LNCaP clone FGC (cell line): Measurements from ENCODE around the gene TBC1D12.

Source experiments
- DNase-seq: peaks from one replicate; pipeline ENCODE4 v3.0.0-alpha.2; 2011; ENCODE audit warnings: low read depth
- H3K4me3 ChIP-seq: 2 replicates; pipeline ENCODE4 v1.5.1; 2011; ENCODE audit warnings: mild to moderate bottlenecking, low read depth, low read length, control low read depth
- TF ChIP-seq, protein P1 (sequence below): IDR thresholded peaks from 2 replicates; pipeline ENCODE4 v1.5.1; 2012; ENCODE audit warnings: mild to moderate bottlenecking; ENCODE audit not compliant: control insufficient read depth, insufficient read depth; ENCODE audit errors: extremely low read depth

TBC1D12 gene

DNA sequence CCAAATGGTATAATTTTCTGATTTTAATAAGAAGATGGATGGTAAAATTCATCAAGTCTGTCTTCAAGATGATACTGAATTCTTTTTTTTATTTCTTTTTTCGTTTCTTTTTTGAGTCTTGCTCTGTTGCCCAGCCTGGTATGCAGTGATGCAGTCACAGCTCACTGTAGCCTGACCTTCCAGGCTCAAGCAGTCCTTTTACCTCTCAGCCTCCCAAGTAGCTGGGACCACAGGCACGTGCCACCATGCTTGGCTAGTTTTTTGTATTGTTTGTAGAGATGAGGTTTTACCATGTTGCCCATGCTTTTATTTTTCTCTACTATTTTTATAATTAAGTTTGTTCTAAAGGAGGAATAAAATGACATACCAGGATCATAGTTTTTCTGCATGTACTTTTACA is 91.1 kb downstream of the TBC1D12 start:
- TF ChIP-seq, protein P1, sequence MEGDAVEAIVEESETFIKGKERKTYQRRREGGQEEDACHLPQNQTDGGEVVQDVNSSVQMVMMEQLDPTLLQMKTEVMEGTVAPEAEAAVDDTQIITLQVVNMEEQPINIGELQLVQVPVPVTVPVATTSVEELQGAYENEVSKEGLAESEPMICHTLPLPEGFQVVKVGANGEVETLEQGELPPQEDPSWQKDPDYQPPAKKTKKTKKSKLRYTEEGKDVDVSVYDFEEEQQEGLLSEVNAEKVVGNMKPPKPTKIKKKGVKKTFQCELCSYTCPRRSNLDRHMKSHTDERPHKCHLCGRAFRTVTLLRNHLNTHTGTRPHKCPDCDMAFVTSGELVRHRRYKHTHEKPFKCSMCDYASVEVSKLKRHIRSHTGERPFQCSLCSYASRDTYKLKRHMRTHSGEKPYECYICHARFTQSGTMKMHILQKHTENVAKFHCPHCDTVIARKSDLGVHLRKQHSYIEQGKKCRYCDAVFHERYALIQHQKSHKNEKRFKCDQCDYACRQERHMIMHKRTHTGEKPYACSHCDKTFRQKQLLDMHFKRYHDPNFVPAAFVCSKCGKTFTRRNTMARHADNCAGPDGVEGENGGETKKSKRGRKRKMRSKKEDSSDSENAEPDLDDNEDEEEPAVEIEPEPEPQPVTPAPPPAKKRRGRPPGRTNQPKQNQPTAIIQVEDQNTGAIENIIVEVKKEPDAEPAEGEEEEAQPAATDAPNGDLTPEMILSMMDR = no peak
- no peak overlapping the region for H3K4me3 ChIP-seq
- no peak for DNase-seq

DNA sequence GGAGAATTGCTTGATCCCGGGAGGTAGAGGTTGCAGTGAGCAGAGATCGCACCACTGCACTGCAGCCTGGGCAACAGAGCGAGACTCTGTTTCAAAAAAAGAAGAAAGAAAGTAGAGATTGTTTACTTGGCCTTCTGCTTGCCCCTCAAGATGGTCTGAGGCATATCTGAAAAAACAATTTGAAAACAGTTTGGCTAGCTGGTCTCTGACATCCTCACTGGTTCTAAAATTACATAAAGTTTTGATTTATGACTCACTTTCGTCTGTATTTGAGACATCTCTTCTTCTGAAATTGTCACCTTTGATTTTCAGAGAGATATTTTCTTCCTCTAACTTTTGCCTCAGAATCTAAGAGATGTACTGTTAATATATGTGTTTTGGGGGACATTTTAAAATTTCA is 93.7 kb downstream of the TBC1D12 start:
- DNase-seq = no peak
- TF ChIP-seq, protein P1 = no peak
- H3K4me3 ChIP-seq = no peak overlapping the region

GRCh38 chr10:94496646-94497045 is 94.3 kb downstream of the TBC1D12 start:
- no peak for DNase-seq
- TF ChIP-seq, protein P1 = no peak
- no peak overlapping the region for H3K4me3 ChIP-seq

- TF ChIP-seq, protein P1 = peak; percentile 48
- H3K4me3 ChIP-seq = no peak overlapping the region
- no peak for DNase-seq
Measured at GRCh38 chr10:94500063-94500462, 97.7 kb downstream of the TBC1D12 start.

- H3K4me3 ChIP-seq = no peak overlapping the region
- DNase-seq = no peak
- TF ChIP-seq, protein P1 = no peak
Measured at GRCh38 chr10:94521276-94522250, 119.2 kb downstream of the TBC1D12 start.

GRCh38 chr10:94524146-94524545 is 121.8 kb downstream of the TBC1D12 start:
- DNase-seq = no peak
- TF ChIP-seq, protein P1 = no peak
- H3K4me3 ChIP-seq = no peak overlapping the region
